HepG2 (cell line): Measurements from ENCODE around the gene STAM. TPM values are rescaled to one million over a fixed set of nuclear protein-coding genes. Genes with fewer than 3 reads are reported as not detected.

Experiments
- BCL6 ChIP-seq: IDR thresholded peaks from 2 replicates; pipeline ENCODE4 v1.6.1; 2016; ENCODE audit warnings: missing genetic modification reagents, missing compliant biosample characterization
- CCDC6 ChIP-seq: sonication (generic); formaldehyde crosslinking; IDR thresholded peaks from 2 replicates; pipeline ENCODE4 v1.8.1; 2022; ENCODE audit warnings: mild to moderate bottlenecking, missing genetic modification reagents, moderate library complexity
- HES4 ChIP-seq: sonication (generic); formaldehyde crosslinking; IDR thresholded peaks from 2 replicates; pipeline ENCODE4 v1.9.0; 2021; ENCODE audit warnings: mild to moderate bottlenecking, missing genetic modification reagents, borderline replicate concordance
- HMGXB4 ChIP-seq, 2 experiments: sonication (generic) in 1 of 2; formaldehyde crosslinking in 1 of 2; IDR thresholded peaks; 2 replicates each; pipeline versions ENCODE4 v1.4.0 to v1.6.1; 2018 to 2020; ENCODE audit warnings: missing genetic modification reagents in 2 of 2, borderline replicate concordance in 1 of 2, low read depth in 1 of 2, mild to moderate bottlenecking in 1 of 2, missing biosample characterization in 1 of 2
- MEF2D ChIP-seq: sonication (generic); formaldehyde crosslinking; IDR thresholded peaks from 2 replicates; pipeline ENCODE4 v1.5.1; 2020; ENCODE audit warnings: mild to moderate bottlenecking, missing genetic modification reagents
- SP4 ChIP-seq: sonication (generic); formaldehyde crosslinking; IDR thresholded peaks from 2 replicates; pipeline ENCODE4 v1.8.1; 2023; ENCODE audit warnings: mild to moderate bottlenecking, missing genetic modification reagents
- ZFP1 ChIP-seq: IDR thresholded peaks from 2 replicates; pipeline ENCODE4 v1.6.1; 2016
- ZNF121 ChIP-seq: sonication (generic); formaldehyde crosslinking; IDR thresholded peaks from 2 replicates; pipeline ENCODE4 v1.5.0; 2020; ENCODE audit warnings: mild to moderate bottlenecking, missing genetic modification reagents
- ZNF230 ChIP-seq: sonication (generic); formaldehyde crosslinking; IDR thresholded peaks from 2 replicates; pipeline ENCODE4 v1.4.0; 2020; ENCODE audit warnings: mild to moderate bottlenecking, missing genetic modification reagents
- ZNF878 ChIP-seq: sonication (generic); formaldehyde crosslinking; IDR thresholded peaks from 2 replicates; pipeline ENCODE4 v1.8.1; 2023; ENCODE audit warnings: mild to moderate bottlenecking, missing genetic modification reagents, moderate library complexity
- polyA plus RNA-seq, 8 experiments: library from polyadenylated mRNA; depleted of rRNA in 3 of 8; stranded (reverse) in 7 of 8; unstranded in 1 of 8; fragments of >200 nt; fragmentation: Illumina TruSeq in 4 of 8; extraction: Trizol in 4 of 8; gene quantifications; 2 replicates each; pipeline versions ENCODE4 v1.2.1 to v1.2.3, GENCODE V29; 2011 to 2016; ENCODE audit warnings: low read depth in 4 of 8, missing spikeins in 1 of 8, mixed read lengths in 1 of 8; ENCODE audit not compliant: insufficient read depth in 1 of 8
- total RNA-seq, 5 experiments: library from RNA; depleted of rRNA; stranded (reverse); fragments of >200 nt; fragmentation: Illumina TruSeq; extraction: Trizol; gene quantifications; 2 replicates each; pipeline ENCODE4 v1.2.3, GENCODE V29; 2016; ENCODE audit warnings: low read depth in 1 of 5
- TF ChIP-seq, protein P1 (sequence below): sonication (generic); formaldehyde crosslinking; IDR thresholded peaks from 2 replicates; pipeline ENCODE4 v1.5.1; 2020; ENCODE audit warnings: mild to moderate bottlenecking, missing genetic modification reagents, moderate library complexity
- TF ChIP-seq, protein P2 (sequence below): sonication (generic); formaldehyde crosslinking; IDR thresholded peaks from 2 replicates; pipeline ENCODE4 v1.4.0; 2020; ENCODE audit warnings: mild to moderate bottlenecking, low read depth, missing genetic modification reagents
- TF ChIP-seq, protein P3 (sequence below): sonication (generic); formaldehyde crosslinking; IDR thresholded peaks from 2 replicates; pipeline ENCODE4 v1.4.0; 2020; ENCODE audit warnings: missing genetic modification reagents, borderline replicate concordance
- TF ChIP-seq, protein P4 (sequence below): sonication (generic); formaldehyde crosslinking; IDR thresholded peaks from 2 replicates; pipeline ENCODE4 v1.8.0; 2022; ENCODE audit warnings: mild to moderate bottlenecking, missing genetic modification reagents; ENCODE audit not compliant: insufficient replicate concordance

The STAM gene
- total and polyA plus RNA-seq, 2 of the 13 experiments (the other 11 are each of a cell fraction or from before 2014, with no cell fraction given), result 19.5 to 25.1 TPM

GRCh38 chr10:17617031-17617911 is 26.7 kb upstream of the STAM start, which contains the start of gene HACD1 (continued):
- TF ChIP-seq, protein P1, sequence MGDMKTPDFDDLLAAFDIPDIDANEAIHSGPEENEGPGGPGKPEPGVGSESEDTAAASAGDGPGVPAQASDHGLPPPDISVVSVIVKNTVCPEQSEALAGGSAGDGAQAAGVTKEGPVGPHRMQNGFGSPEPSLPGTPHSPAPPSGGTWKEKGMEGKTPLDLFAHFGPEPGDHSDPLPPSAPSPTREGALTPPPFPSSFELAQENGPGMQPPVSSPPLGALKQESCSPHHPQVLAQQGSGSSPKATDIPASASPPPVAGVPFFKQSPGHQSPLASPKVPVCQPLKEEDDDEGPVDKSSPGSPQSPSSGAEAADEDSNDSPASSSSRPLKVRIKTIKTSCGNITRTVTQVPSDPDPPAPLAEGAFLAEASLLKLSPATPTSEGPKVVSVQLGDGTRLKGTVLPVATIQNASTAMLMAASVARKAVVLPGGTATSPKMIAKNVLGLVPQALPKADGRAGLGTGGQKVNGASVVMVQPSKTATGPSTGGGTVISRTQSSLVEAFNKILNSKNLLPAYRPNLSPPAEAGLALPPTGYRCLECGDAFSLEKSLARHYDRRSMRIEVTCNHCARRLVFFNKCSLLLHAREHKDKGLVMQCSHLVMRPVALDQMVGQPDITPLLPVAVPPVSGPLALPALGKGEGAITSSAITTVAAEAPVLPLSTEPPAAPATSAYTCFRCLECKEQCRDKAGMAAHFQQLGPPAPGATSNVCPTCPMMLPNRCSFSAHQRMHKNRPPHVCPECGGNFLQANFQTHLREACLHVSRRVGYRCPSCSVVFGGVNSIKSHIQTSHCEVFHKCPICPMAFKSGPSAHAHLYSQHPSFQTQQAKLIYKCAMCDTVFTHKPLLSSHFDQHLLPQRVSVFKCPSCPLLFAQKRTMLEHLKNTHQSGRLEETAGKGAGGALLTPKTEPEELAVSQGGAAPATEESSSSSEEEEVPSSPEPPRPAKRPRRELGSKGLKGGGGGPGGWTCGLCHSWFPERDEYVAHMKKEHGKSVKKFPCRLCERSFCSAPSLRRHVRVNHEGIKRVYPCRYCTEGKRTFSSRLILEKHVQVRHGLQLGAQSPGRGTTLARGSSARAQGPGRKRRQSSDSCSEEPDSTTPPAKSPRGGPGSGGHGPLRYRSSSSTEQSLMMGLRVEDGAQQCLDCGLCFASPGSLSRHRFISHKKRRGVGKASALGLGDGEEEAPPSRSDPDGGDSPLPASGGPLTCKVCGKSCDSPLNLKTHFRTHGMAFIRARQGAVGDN, result peak; percentile 81
- TF ChIP-seq ZFP1 (CRISPR knock-in tag) (no peak), MEF2D (CRISPR knock-in tag) (no peak), ZNF121 (CRISPR knock-in tag) (peak; percentile 35; the same call in 1 of the 2 replicates), ZNF878 (CRISPR knock-in tag) (peak; percentile 44; the same call in 1 of the 2 replicates), SP4 (CRISPR knock-in tag) (peak; percentile 48; the same call in 1 of the 2 replicates), ZNF230 (CRISPR knock-in tag) (no peak), HES4 (CRISPR knock-in tag) (0 out of 2 replicates have a peak, but pooled peaks have one; percentile 66), BCL6 (CRISPR knock-in tag) (peak; percentile 89), HMGXB4 (CRISPR knock-in tag; IDR thresholded peaks at IDR 0.05; ENCODE audit: borderline replicate concordance in 1 of 2, low read depth in 1 of 2) (peak; percentile 49 to 70; a peak in 2 of 4 replicates), CCDC6 (CRISPR knock-in tag) (peak; percentile 81)
- TF ChIP-seq, protein P2, sequence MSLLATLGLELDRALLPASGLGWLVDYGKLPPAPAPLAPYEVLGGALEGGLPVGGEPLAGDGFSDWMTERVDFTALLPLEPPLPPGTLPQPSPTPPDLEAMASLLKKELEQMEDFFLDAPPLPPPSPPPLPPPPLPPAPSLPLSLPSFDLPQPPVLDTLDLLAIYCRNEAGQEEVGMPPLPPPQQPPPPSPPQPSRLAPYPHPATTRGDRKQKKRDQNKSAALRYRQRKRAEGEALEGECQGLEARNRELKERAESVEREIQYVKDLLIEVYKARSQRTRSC (CRISPR knock-in tag), result no peak
- TF ChIP-seq, protein P3, sequence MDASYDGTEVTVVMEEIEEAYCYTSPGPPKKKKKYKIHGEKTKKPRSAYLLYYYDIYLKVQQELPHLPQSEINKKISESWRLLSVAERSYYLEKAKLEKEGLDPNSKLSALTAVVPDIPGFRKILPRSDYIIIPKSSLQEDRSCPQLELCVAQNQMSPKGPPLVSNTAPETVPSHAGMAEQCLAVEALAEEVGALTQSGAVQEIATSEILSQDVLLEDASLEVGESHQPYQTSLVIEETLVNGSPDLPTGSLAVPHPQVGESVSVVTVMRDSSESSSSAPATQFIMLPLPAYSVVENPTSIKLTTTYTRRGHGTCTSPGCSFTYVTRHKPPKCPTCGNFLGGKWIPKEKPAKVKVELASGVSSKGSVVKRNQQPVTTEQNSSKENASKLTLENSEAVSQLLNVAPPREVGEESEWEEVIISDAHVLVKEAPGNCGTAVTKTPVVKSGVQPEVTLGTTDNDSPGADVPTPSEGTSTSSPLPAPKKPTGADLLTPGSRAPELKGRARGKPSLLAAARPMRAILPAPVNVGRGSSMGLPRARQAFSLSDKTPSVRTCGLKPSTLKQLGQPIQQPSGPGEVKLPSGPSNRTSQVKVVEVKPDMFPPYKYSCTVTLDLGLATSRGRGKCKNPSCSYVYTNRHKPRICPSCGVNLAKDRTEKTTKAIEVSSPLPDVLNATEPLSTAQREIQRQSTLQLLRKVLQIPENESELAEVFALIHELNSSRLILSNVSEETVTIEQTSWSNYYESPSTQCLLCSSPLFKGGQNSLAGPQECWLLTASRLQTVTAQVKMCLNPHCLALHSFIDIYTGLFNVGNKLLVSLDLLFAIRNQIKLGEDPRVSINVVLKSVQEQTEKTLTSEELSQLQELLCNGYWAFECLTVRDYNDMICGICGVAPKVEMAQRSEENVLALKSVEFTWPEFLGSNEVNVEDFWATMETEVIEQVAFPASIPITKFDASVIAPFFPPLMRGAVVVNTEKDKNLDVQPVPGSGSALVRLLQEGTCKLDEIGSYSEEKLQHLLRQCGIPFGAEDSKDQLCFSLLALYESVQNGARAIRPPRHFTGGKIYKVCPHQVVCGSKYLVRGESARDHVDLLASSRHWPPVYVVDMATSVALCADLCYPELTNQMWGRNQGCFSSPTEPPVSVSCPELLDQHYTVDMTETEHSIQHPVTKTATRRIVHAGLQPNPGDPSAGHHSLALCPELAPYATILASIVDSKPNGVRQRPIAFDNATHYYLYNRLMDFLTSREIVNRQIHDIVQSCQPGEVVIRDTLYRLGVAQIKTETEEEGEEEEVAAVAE (CRISPR knock-in tag), result no peak
- TF ChIP-seq, protein P4, sequence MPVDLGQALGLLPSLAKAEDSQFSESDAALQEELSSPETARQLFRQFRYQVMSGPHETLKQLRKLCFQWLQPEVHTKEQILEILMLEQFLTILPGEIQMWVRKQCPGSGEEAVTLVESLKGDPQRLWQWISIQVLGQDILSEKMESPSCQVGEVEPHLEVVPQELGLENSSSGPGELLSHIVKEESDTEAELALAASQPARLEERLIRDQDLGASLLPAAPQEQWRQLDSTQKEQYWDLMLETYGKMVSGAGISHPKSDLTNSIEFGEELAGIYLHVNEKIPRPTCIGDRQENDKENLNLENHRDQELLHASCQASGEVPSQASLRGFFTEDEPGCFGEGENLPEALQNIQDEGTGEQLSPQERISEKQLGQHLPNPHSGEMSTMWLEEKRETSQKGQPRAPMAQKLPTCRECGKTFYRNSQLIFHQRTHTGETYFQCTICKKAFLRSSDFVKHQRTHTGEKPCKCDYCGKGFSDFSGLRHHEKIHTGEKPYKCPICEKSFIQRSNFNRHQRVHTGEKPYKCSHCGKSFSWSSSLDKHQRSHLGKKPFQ (CRISPR knock-in tag), result peak; percentile 23
